H1 (cell line): Measurements from ENCODE around the gene CEP44. TPM values are rescaled to one million over a fixed set of nuclear protein-coding genes. Genes with fewer than 3 reads are reported as not detected.

Experiments used
- CTCF ChIA-PET: fragments of 300-600 bp; sonication (Branson Sonifier 250); formaldehyde crosslinking; loops from one replicate; lab custom pipeline; 2021; ENCODE audit not compliant: partially characterized antibody; lab: Charles Lee
- POLR2A ChIA-PET: fragments of 300-600 bp; sonication (Branson Sonifier 250); formaldehyde crosslinking; loops from one replicate; lab custom pipeline; 2021; ENCODE audit warnings: inconsistent platforms; ENCODE audit not compliant: partially characterized antibody; lab: Charles Lee
- DNase-seq, 2 experiments: peaks; one replicate each; pipeline versions ENCODE4 v3.0.0 to v3.0.0-alpha.2; 2010 to 2022; ENCODE audit warnings: low spot score in 2 of 2, low read depth in 1 of 2, mixed read lengths in 1 of 2
- FAIRE-seq: peaks from 2 replicates; lab custom pipeline; 2011; peaks lifted over from hg19 to GRCh38; lab: Jason Lieb, UNC
- H2AFZ ChIP-seq: 2 replicates; pipeline ENCODE4 v1.8.1; 2012; ENCODE audit warnings: low read length, inconsistent platforms
- H2AK5ac ChIP-seq: 2 replicates; pipeline ENCODE4 v1.6.1; 2013; ENCODE audit warnings: low read depth, low read length
- H2BK120ac ChIP-seq: replicated peaks from 2 replicates; pipeline ENCODE3; 2013; ENCODE audit warnings: low read depth, low read length, inconsistent platforms
- H2BK12ac ChIP-seq: 2 replicates; pipeline ENCODE4 v1.6.1; 2013; ENCODE audit warnings: low read depth, low read length
- H2BK15ac ChIP-seq: 2 replicates; pipeline ENCODE4 v1.6.1; 2013; ENCODE audit warnings: low read length
- H2BK20ac ChIP-seq: 2 replicates; pipeline ENCODE4 v1.6.1; 2013; ENCODE audit warnings: low read length
- H2BK5ac ChIP-seq: 2 replicates; pipeline ENCODE4 v1.6.1; 2013; ENCODE audit warnings: low read depth, low read length
- H3K14ac ChIP-seq: 2 replicates; pipeline ENCODE4 v1.6.1; 2013; ENCODE audit warnings: inconsistent platforms; ENCODE audit not compliant: insufficient read length
- H3K18ac ChIP-seq: 2 replicates; pipeline ENCODE4 v1.6.1; 2013; ENCODE audit warnings: low read length; ENCODE audit errors: extremely low read depth
- H3K23ac ChIP-seq: 2 replicates; pipeline ENCODE4 v1.6.1; 2013; ENCODE audit warnings: inconsistent platforms; ENCODE audit not compliant: insufficient read length
- H3K23me2 ChIP-seq: 2 replicates; pipeline ENCODE4 v1.6.1; 2013; ENCODE audit warnings: low read depth, low read length
- H3K27ac ChIP-seq: 2 replicates; pipeline ENCODE4 v1.6.1; 2011; ENCODE audit warnings: low read depth, low read length, inconsistent platforms
- H3K27me3 ChIP-seq, 4 experiments: replicated peaks in 1 of 4; 1 replicate in 1 of 4; 2 replicates in 3 of 4; pipeline versions ENCODE4 v1.6.1 to v1.8.1; 2011 to 2013; ENCODE audit warnings: low read length in 3 of 4, mild to moderate bottlenecking in 3 of 4, inconsistent platforms in 2 of 4, mixed read lengths in 2 of 4, moderate library complexity in 1 of 4; ENCODE audit not compliant: control insufficient read depth in 3 of 4, insufficient read depth in 3 of 4; ENCODE audit errors: extremely low read depth in 1 of 4
- H3K36me3 ChIP-seq, 4 experiments: 2 replicates each; pipeline versions ENCODE4 v1.6.1 to v1.8.1; 2011 to 2013; ENCODE audit warnings: mild to moderate bottlenecking in 4 of 4, low read length in 3 of 4, moderate library complexity in 2 of 4, control low read depth in 1 of 4, inconsistent platforms in 1 of 4; ENCODE audit not compliant: insufficient read depth in 4 of 4, control insufficient read depth in 2 of 4
- H3K4ac ChIP-seq: replicated peaks from 2 replicates; pipeline ENCODE3; 2013; ENCODE audit warnings: low read length, low read depth, mixed read lengths, inconsistent platforms; ENCODE audit not compliant: insufficient read length
- H3K4me1 ChIP-seq, 4 experiments: replicated peaks in 1 of 4; 1 replicate in 1 of 4; 2 replicates in 3 of 4; pipeline versions ENCODE4 v1.6.1 to v1.8.1; 2011 to 2013; ENCODE audit warnings: low read length in 3 of 4, inconsistent platforms in 2 of 4, mixed read lengths in 1 of 4; ENCODE audit not compliant: insufficient read depth in 4 of 4, control insufficient read depth in 3 of 4
- H3K4me2 ChIP-seq, 2 experiments: 2 replicates each; pipeline versions ENCODE4 v1.6.1 to v1.8.1; 2011 to 2013; ENCODE audit warnings: low read depth in 2 of 2, low read length in 2 of 2, control low read depth in 1 of 2, inconsistent platforms in 1 of 2, mild to moderate bottlenecking in 1 of 2; ENCODE audit not compliant: insufficient read depth in 1 of 2
- H3K4me3 ChIP-seq, 4 experiments: fragments of 200-600, 300-600 bp in 1 of 4; sonication (generic), shearing (Covaris generic), sonication (Bioruptor Twin) in 1 of 4; 2 replicates each; pipeline versions ENCODE4 v1.5.1 to v1.8.1; 2011 to 2016; ENCODE audit warnings: low read length in 4 of 4, low read depth in 3 of 4, control low read depth in 2 of 4, inconsistent platforms in 2 of 4, mild to moderate bottlenecking in 2 of 4, mixed read lengths in 1 of 4, moderate library complexity in 1 of 4; ENCODE audit not compliant: insufficient read depth in 2 of 4; ENCODE audit errors: extremely low read depth in 1 of 4
- H3K56ac ChIP-seq: replicated peaks from 2 replicates; pipeline ENCODE3; 2013; ENCODE audit warnings: low read depth, mild to moderate bottlenecking, mixed read lengths, low read length, inconsistent platforms; ENCODE audit not compliant: insufficient read length
- H3K79me1 ChIP-seq: 2 replicates; pipeline ENCODE4 v1.6.1; 2013; ENCODE audit warnings: low read depth, low read length, control low read depth
- H3K79me2 ChIP-seq, 2 experiments: 2 replicates each; pipeline versions ENCODE4 v1.6.1 to v1.8.1; 2012 to 2013; ENCODE audit warnings: low read length in 2 of 2, mild to moderate bottlenecking in 2 of 2, inconsistent platforms in 1 of 2; ENCODE audit not compliant: insufficient read depth in 2 of 2, control insufficient read depth in 1 of 2
- H3K9ac ChIP-seq, 4 experiments: replicated peaks in 1 of 4; 1 replicate in 1 of 4; 2 replicates in 3 of 4; pipeline versions ENCODE4 v1.6.1 to v1.8.1; 2011 to 2013; ENCODE audit warnings: low read depth in 3 of 4, low read length in 3 of 4, control low read depth in 2 of 4, mild to moderate bottlenecking in 2 of 4, moderate library complexity in 2 of 4, inconsistent platforms in 1 of 4; ENCODE audit errors: extremely low read depth in 1 of 4
- H3K9me3 ChIP-seq, 2 experiments: 2 replicates each; pipeline versions ENCODE4 v1.6.1 to v1.8.1; 2012 to 2013; ENCODE audit warnings: mild to moderate bottlenecking in 2 of 2, moderate library complexity in 2 of 2, control low read depth in 1 of 2, inconsistent platforms in 1 of 2, low read depth in 1 of 2, low read length in 1 of 2, mixed read lengths in 1 of 2; ENCODE audit not compliant: insufficient read depth in 2 of 2
- H4K20me1 ChIP-seq, 2 experiments: replicated peaks in 1 of 2; 2 replicates each; pipeline versions ENCODE3 to v1.8.1; 2011 to 2013; ENCODE audit warnings: inconsistent platforms in 2 of 2, low read length in 2 of 2, mild to moderate bottlenecking in 1 of 2; ENCODE audit not compliant: insufficient read depth in 2 of 2, control insufficient read depth in 1 of 2
- H4K5ac ChIP-seq: 2 replicates; pipeline ENCODE4 v1.6.1; 2013; ENCODE audit warnings: low read length, low read depth, mixed read lengths, inconsistent platforms; ENCODE audit not compliant: insufficient read length
- H4K8ac ChIP-seq: 2 replicates; pipeline ENCODE4 v1.8.0; 2013; ENCODE audit warnings: mild to moderate bottlenecking, moderate library complexity, low read length, inconsistent platforms; ENCODE audit not compliant: insufficient read depth; ENCODE audit errors: extremely low read depth
- H4K91ac ChIP-seq: replicated peaks from 2 replicates; pipeline ENCODE3; 2013; ENCODE audit warnings: low read length, mixed read lengths, inconsistent platforms; ENCODE audit not compliant: insufficient read length
- ATF3 ChIP-seq: IDR thresholded peaks from 2 replicates; pipeline ENCODE4 v1.6.1; 2011; ENCODE audit warnings: low read depth, mild to moderate bottlenecking, low read length; ENCODE audit not compliant: insufficient read depth
- MAFK ChIP-seq: IDR thresholded peaks from 2 replicates; pipeline ENCODE4 v1.6.1; 2012; ENCODE audit warnings: low read depth, mild to moderate bottlenecking, improper control_type of control experiment, low read length
- WGBS, 2 experiments: shearing (Covaris generic) in 1 of 2; methylation state at CpG; one replicate each; pipeline versions ENCODE4 v1.1.6 to v1.1.7; 2013 to 2015; ENCODE audit warnings: low lambda C conversion rate in 2 of 2, mixed read lengths in 2 of 2, inconsistent platforms in 1 of 2, low coverage in 1 of 2, missing lambda C conversion rate in 1 of 2; ENCODE audit not compliant: insufficient replicate concordance in 2 of 2, insufficient coverage in 1 of 2, insufficient read length in 1 of 2; ENCODE audit errors: extremely low coverage in 1 of 2, missing lambda C conversion rate in 1 of 2; 5-methylcytosine and 5-hydroxymethylcytosine counted together
- polyA plus RNA-seq, 7 experiments: library from polyadenylated mRNA; depleted of rRNA in 3 of 7; stranded (reverse) in 5 of 7; unstranded in 2 of 7; fragments of >200 nt in 5 of 7; fragments of 200-250 nt in 2 of 7; gene quantifications; 1 replicate in 5 of 7; 2 replicates in 1 of 7; 4 replicates in 1 of 7; pipeline versions ENCODE4 v1.2.1 to v1.2.3, GENCODE V29; 2011 to 2013; ENCODE audit warnings: missing spikeins in 2 of 7, mixed read lengths in 2 of 7
- total RNA-seq: library from RNA; stranded (reverse); fragmentation: NEBNext Ultra II Directional; extraction: Animal tissue kit (Norgen Biotek cat#: 25700); gene quantifications from 2 replicates; pipeline ENCODE4 v1.2.1, GENCODE V29; 2021

Gene CEP44
- total and polyA plus RNA-seq, 2 of the 8 experiments (the other 6 are each of a cell fraction or from before 2014, with no cell fraction given): 3.4 to 17.1 TPM

GRCh38 chr4:174314770-174315169 lies 31.1 kb downstream of the CEP44 start:
- Histone ChIP-seq H3K18ac (no peak overlapping the region), H2BK120ac (no peak overlapping the region), H2BK15ac (no peak overlapping the region), H3K56ac (no peak overlapping the region), H3K4ac (no peak overlapping the region), H3K4me3 (no peak overlapping the region), H3K79me1 (no peaks in the 10 kb centered on the region), H3K23me2 (no peaks in the 10 kb centered on the region), H3K36me3 (peaks cover 0 to 18% (median 0%) of the 10 kb centered on the region in 4 experiments; a peak in 2 of 8 replicates), H2AFZ (no peak overlapping the region), H4K8ac (no peak overlapping the region), H3K9ac (no peak overlapping the region), H3K27ac (no peak overlapping the region), H3K27me3 (no peaks in the 10 kb centered on the region), H4K20me1 (no peaks in the 10 kb centered on the region), H2AK5ac (no peak overlapping the region), H3K4me1 (no peaks in the 10 kb centered on the region), H3K9me3 (no peaks in the 10 kb centered on the region), H3K14ac (no peak overlapping the region), H3K79me2 (no peaks in the 10 kb centered on the region)
- POLR2A ChIA-PET: interaction anchor here (1.2 kb wide), 1 partner anchor 31 kb away, joined by 3 read pairs; the partner anchor contains the start of gene CEP44
- peak in 1 of 2 experiments; percentile 3 for DNase-seq
- no peak for FAIRE-seq
- 85% methylated on average over 3 of the region's 3 CpGs; no CpG with 5 or more reads in 1 of the 2 experiments for WGBS, 2 experiments
- TF ChIP-seq ATF3: no peak
- 0 out of 2 replicates have a peak, but pooled peaks have one; percentile 47 for TF ChIP-seq MAFK
- TF ChIP-seq, all 59 proteins: peak for 1
- H3K4me2 ChIP-seq: no peak overlapping the region
- no peak overlapping the region for H3K23ac ChIP-seq
- no peak overlapping the region for H2BK5ac ChIP-seq
- no peak overlapping the region for H2BK12ac ChIP-seq
- H2BK20ac ChIP-seq: no peak overlapping the region
- no peak overlapping the region for H4K5ac ChIP-seq
- no peak overlapping the region for H4K91ac ChIP-seq
- CTCF ChIA-PET: interaction anchor here (0.8 to 1.6 kb wide), 4 partner anchors 29 to 93 kb away, joined by 3 to 5 read pairs (median 4); no protein-coding TSS in a partner anchor
